Astrocyte (in vitro differentiated cells and primary cell): Measurements from ENCODE around the gene UBE2M. TPM values are rescaled to one million over a fixed set of nuclear protein-coding genes. Genes with fewer than 3 reads are reported as not detected.

Experiments used
- DNase-seq: peaks from one replicate; pipeline ENCODE4 v3.0.0-alpha.2; 2010; ENCODE audit warnings: low read depth
- FAIRE-seq: peaks from 2 replicates; lab custom pipeline; 2011; peaks lifted over from hg19 to GRCh38; lab: Jason Lieb, UNC
- H2AFZ ChIP-seq: 2 replicates; pipeline ENCODE4 v1.6.0; 2012; ENCODE audit warnings: low read depth, low read length, inconsistent platforms
- H3K27ac ChIP-seq: 2 replicates; pipeline ENCODE4 v1.5.1; 2011; ENCODE audit warnings: low read depth, low read length, inconsistent platforms
- H3K27me3 ChIP-seq: 2 replicates; pipeline ENCODE4 v1.6.0; 2011; ENCODE audit warnings: low read length, inconsistent platforms; ENCODE audit not compliant: insufficient read depth
- H3K36me3 ChIP-seq: 2 replicates; pipeline ENCODE4 v1.5.1; 2011; ENCODE audit warnings: low read length, inconsistent platforms; ENCODE audit not compliant: insufficient read depth
- H3K4me1 ChIP-seq: 2 replicates; pipeline ENCODE4 v1.5.1; 2011; ENCODE audit warnings: low read length, inconsistent platforms; ENCODE audit not compliant: insufficient read depth
- H3K4me2 ChIP-seq: 2 replicates; pipeline ENCODE4 v1.6.0; 2012; ENCODE audit warnings: low read length, inconsistent platforms
- H3K4me3 ChIP-seq: 2 replicates; pipeline ENCODE4 v1.5.1; 2011; ENCODE audit warnings: low read depth, mild to moderate bottlenecking, low read length, inconsistent platforms; ENCODE audit not compliant: insufficient read depth
- H3K79me2 ChIP-seq: 2 replicates; pipeline ENCODE4 v1.6.0; 2012; ENCODE audit warnings: mild to moderate bottlenecking, low read length, inconsistent platforms; ENCODE audit not compliant: insufficient read depth
- H3K9ac ChIP-seq: 2 replicates; pipeline ENCODE4 v1.6.0; 2012; ENCODE audit warnings: mild to moderate bottlenecking, low read length, inconsistent platforms
- H3K9me3 ChIP-seq: 2 replicates; pipeline ENCODE4 v1.5.1; 2012; ENCODE audit warnings: low read depth, mild to moderate bottlenecking, low read length, inconsistent platforms; ENCODE audit not compliant: insufficient read depth
- H4K20me1 ChIP-seq: 2 replicates; pipeline ENCODE4 v1.6.0; 2012; ENCODE audit warnings: low read length, inconsistent platforms; ENCODE audit not compliant: insufficient read depth
- H3K27ac Mint-ChIP-seq: one replicate; pipeline ENCODE4 v1.8.0; 2021; ENCODE audit warnings: mild to moderate bottlenecking, mixed read lengths; ENCODE audit not compliant: unreplicated experiment
- H3K27me3 Mint-ChIP-seq: one replicate; pipeline ENCODE4 v1.8.0; 2021; ENCODE audit warnings: low read depth, mixed read lengths; ENCODE audit not compliant: unreplicated experiment
- H3K36me3 Mint-ChIP-seq: one replicate; pipeline ENCODE4 v1.8.0; 2021; ENCODE audit warnings: low read depth, mixed read lengths; ENCODE audit not compliant: unreplicated experiment
- H3K4me1 Mint-ChIP-seq: one replicate; pipeline ENCODE4 v1.8.0; 2021; ENCODE audit warnings: low read depth, mixed read lengths; ENCODE audit not compliant: unreplicated experiment
- H3K4me3 Mint-ChIP-seq: one replicate; pipeline ENCODE4 v1.8.0; 2021; ENCODE audit warnings: mild to moderate bottlenecking, moderate library complexity, mixed read lengths; ENCODE audit not compliant: unreplicated experiment
- H3K9me3 Mint-ChIP-seq: one replicate; pipeline ENCODE4 v1.8.0; 2021; ENCODE audit warnings: mild to moderate bottlenecking, mixed read lengths; ENCODE audit not compliant: unreplicated experiment
- EZH2 ChIP-seq: IDR thresholded peaks from 2 replicates; pipeline ENCODE4 v1.6.1; 2012; ENCODE audit warnings: mild to moderate bottlenecking, low read length, inconsistent platforms; ENCODE audit not compliant: insufficient read depth
- total RNA-seq: library from RNA; stranded (reverse); gene quantifications from 2 replicates; pipeline ENCODE4 v1.2.1, GENCODE V29; 2021
- TF ChIP-seq, protein P1 (sequence below): IDR thresholded peaks from 2 replicates; pipeline ENCODE4 v1.5.1; 2011; ENCODE audit warnings: low read depth, mild to moderate bottlenecking, inconsistent platforms, low read length, moderate library complexity; ENCODE audit not compliant: insufficient read depth

UBE2M gene
- total RNA-seq, 1 donor from 2014 or later, result 113 TPM

DNA sequence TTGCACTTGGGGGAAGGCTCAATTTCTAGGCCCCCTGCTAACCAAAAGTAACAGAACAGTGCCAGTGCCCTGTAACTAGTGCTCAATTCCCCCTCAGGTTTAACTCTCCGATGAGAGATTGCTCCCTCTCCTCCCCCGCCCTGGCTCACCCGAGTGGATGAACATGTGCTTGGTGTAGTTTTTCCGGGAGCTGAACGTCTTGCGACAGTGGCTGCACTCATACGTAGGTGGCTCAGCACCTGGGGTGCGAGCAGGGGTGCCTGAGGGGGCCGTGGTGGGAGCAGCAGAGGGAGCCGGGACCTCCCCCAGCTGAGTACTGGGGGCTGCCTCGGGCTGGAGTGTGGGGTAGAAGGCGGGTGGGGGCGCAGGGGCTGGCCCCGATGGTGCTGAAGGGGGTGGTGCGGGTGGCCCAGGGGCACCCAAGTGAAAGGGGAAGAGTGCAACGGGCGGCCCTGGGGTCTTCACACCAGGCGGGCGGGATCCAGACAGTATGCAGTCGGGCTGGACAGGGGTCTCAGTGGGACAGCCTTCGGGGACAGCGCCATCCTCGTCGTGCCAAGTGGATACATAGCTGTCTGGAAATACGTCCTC lies 42.1 kb downstream of the UBE2M start:
- DNase-seq, result no peak
- Mint-ChIP-seq H3K27me3 (no peaks in the 10 kb centered on the region), H3K4me3 (peak overlapping the region; percentile 70), H3K9me3 (no peaks in the 10 kb centered on the region), H3K36me3 (peaks cover 12% of the 10 kb centered on the region), H3K27ac (no peak overlapping the region), H3K4me1 (peaks cover 24% of the 10 kb centered on the region)
- TF ChIP-seq, protein P1, sequence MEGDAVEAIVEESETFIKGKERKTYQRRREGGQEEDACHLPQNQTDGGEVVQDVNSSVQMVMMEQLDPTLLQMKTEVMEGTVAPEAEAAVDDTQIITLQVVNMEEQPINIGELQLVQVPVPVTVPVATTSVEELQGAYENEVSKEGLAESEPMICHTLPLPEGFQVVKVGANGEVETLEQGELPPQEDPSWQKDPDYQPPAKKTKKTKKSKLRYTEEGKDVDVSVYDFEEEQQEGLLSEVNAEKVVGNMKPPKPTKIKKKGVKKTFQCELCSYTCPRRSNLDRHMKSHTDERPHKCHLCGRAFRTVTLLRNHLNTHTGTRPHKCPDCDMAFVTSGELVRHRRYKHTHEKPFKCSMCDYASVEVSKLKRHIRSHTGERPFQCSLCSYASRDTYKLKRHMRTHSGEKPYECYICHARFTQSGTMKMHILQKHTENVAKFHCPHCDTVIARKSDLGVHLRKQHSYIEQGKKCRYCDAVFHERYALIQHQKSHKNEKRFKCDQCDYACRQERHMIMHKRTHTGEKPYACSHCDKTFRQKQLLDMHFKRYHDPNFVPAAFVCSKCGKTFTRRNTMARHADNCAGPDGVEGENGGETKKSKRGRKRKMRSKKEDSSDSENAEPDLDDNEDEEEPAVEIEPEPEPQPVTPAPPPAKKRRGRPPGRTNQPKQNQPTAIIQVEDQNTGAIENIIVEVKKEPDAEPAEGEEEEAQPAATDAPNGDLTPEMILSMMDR, result no peak
- peaks cover 16% of the 10 kb centered on the region for H3K4me1 ChIP-seq
- peaks cover 23% of the 10 kb centered on the region for H4K20me1 ChIP-seq
- H3K27ac ChIP-seq, result no peak overlapping the region
- no peaks in the 10 kb centered on the region for H3K9me3 ChIP-seq
- H3K4me3 ChIP-seq, result no peak overlapping the region
- H3K36me3 ChIP-seq, result peaks cover 2% of the 10 kb centered on the region
- no peak for FAIRE-seq
- no peak overlapping the region for H3K9ac ChIP-seq
- no peak overlapping the region for H2AFZ ChIP-seq
- no peaks in the 10 kb centered on the region for H3K27me3 ChIP-seq
- no peak overlapping the region for H3K4me2 ChIP-seq
- H3K79me2 ChIP-seq, result peaks cover 47% of the 10 kb centered on the region

DNA sequence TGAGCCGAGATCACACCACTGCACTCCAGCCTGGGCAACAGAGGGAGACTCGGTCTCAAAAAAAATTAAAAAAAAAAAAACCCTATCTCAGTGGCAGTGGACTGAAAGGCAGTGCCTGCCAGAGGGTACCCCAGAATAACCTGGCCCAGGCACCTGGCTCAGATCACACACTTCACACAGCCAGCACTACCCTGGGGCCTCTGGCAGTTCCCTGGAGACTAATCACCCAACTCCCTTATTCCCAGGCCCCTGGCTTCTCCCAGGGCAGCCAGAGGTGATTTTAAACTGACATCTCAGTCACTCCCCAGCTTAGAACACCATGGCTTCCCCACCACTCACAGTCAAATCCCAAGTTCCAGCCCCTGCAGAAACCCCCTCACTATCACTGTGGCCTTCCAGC lies 43.2 kb downstream of the UBE2M start:
- no peak overlapping the region for H3K4me3 ChIP-seq
- H3K36me3 ChIP-seq, result peaks cover 2% of the 10 kb centered on the region
- H4K20me1 ChIP-seq, result peaks cover 23% of the 10 kb centered on the region
- no peaks in the 10 kb centered on the region for H3K9me3 ChIP-seq
- FAIRE-seq, result no peak
- no peak overlapping the region for H3K9ac ChIP-seq
- H3K4me1 ChIP-seq, result peaks cover 16% of the 10 kb centered on the region
- H3K4me2 ChIP-seq, result no peak overlapping the region
- Mint-ChIP-seq H3K9me3 (no peaks in the 10 kb centered on the region), H3K27ac (peak overlapping the region; percentile 95), H3K4me3 (peak overlapping the region; percentile 70), H3K4me1 (peaks cover 21% of the 10 kb centered on the region), H3K36me3 (peaks cover 9% of the 10 kb centered on the region), H3K27me3 (no peaks in the 10 kb centered on the region)
- TF ChIP-seq EZH2, result no peak
- TF ChIP-seq, protein P1, result no peak
- no peak for DNase-seq
- H2AFZ ChIP-seq, result no peak overlapping the region
- no peaks in the 10 kb centered on the region for H3K27me3 ChIP-seq
- no peak overlapping the region for H3K27ac ChIP-seq
- H3K79me2 ChIP-seq, result peaks cover 47% of the 10 kb centered on the region

DNA sequence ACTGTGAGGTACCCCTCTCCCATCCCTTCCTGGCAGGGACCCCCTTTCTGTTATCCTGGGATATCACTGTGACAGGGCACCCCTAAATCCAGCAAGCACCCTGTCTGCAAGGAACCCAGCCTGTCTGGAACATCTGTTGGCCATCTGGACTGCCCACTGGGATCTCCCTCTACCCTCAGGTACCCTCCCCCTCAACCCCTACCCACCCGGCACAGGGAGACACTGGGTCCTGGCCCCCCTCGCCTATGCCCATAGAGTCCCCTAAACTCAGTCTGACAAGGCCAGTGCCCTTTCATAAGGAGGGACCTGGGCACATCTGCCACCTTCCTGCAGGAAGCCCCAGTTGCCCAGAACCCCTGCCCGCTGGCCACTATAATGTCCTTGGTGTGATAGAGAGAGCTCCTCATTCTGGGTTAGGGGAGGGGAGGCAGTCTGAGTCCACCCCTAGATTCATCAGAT lies 43.8 kb downstream of the UBE2M start:
- Mint-ChIP-seq H3K36me3 (peaks cover 12% of the 10 kb centered on the region), H3K9me3 (no peaks in the 10 kb centered on the region), H3K27me3 (no peaks in the 10 kb centered on the region), H3K4me3 (peak overlapping the region; percentile 76), H3K4me1 (peaks cover 21% of the 10 kb centered on the region), H3K27ac (no peak overlapping the region)
- no peak overlapping the region for H2AFZ ChIP-seq
- no peaks in the 10 kb centered on the region for H3K27me3 ChIP-seq
- H3K36me3 ChIP-seq, result peaks cover 2% of the 10 kb centered on the region
- H4K20me1 ChIP-seq, result peaks cover 23% of the 10 kb centered on the region
- H3K79me2 ChIP-seq, result peaks cover 47% of the 10 kb centered on the region
- peaks cover 16% of the 10 kb centered on the region for H3K4me1 ChIP-seq
- peak overlapping the region; percentile 75 for H3K4me2 ChIP-seq
- no peak overlapping the region for H3K27ac ChIP-seq
- TF ChIP-seq, protein P1, result no peak
- TF ChIP-seq EZH2, result no peak
- H3K9me3 ChIP-seq, result no peaks in the 10 kb centered on the region
- H3K4me3 ChIP-seq, result no peak overlapping the region
- no peak overlapping the region for H3K9ac ChIP-seq
- FAIRE-seq (no peak), DNase-seq (no peak)
